Fibroblast of lung (primary cell): ENCODE results near the gene CBX1. TPM values are rescaled to one million over a fixed set of nuclear protein-coding genes. Genes with fewer than 3 reads are reported as not detected.

Experiments
- DNase-seq, 2 donors: peaks; one replicate each; pipeline versions ENCODE4 v3.0.0 to v3.0.0-alpha.2; 2010; ENCODE audit warnings: low read depth in 2 of 2
- H2AFZ ChIP-seq: 2 replicates; pipeline ENCODE4 v1.5.1; 2012; ENCODE audit warnings: low read length, control low read depth, inconsistent platforms
- H3K27ac ChIP-seq: 2 replicates; pipeline ENCODE4 v1.5.1; 2011; ENCODE audit warnings: low read length, control low read depth; ENCODE audit not compliant: insufficient read depth
- H3K27me3 ChIP-seq: 2 replicates; pipeline ENCODE4 v1.5.1; 2011; ENCODE audit warnings: mild to moderate bottlenecking, low read length; ENCODE audit not compliant: control insufficient read depth, insufficient read depth
- H3K36me3 ChIP-seq: 2 replicates; pipeline ENCODE4 v1.5.1; 2011; ENCODE audit warnings: low read length; ENCODE audit not compliant: control insufficient read depth, insufficient read depth
- H3K4me1 ChIP-seq: 2 replicates; pipeline ENCODE4 v1.5.1; 2011; ENCODE audit warnings: low read length; ENCODE audit not compliant: control insufficient read depth, insufficient read depth; ENCODE audit errors: extremely low read depth
- H3K4me2 ChIP-seq: 2 replicates; pipeline ENCODE4 v1.5.1; 2011; ENCODE audit warnings: low read length, control low read depth; ENCODE audit not compliant: insufficient read depth; ENCODE audit errors: extremely low read depth
- H3K4me3 ChIP-seq, 4 experiments: fragments of 200-600 bp in 1 of 4; sonication (generic) in 1 of 4; replicated peaks in 1 of 4; 2 replicates each; pipeline ENCODE4 v1.5.1; 2011 to 2016; ENCODE audit warnings: low read length in 4 of 4, low read depth in 3 of 4, mild to moderate bottlenecking in 3 of 4, control low read depth in 2 of 4, inconsistent platforms in 1 of 4, mixed read lengths in 1 of 4; ENCODE audit not compliant: insufficient read depth in 1 of 4; ENCODE audit errors: control extremely low read depth in 1 of 4
- H3K79me2 ChIP-seq: 2 replicates; pipeline ENCODE4 v1.5.1; 2012; ENCODE audit warnings: mild to moderate bottlenecking, low read length, inconsistent platforms; ENCODE audit not compliant: control insufficient read depth, insufficient read depth
- H3K9ac ChIP-seq: 2 replicates; pipeline ENCODE4 v1.5.1; 2011; ENCODE audit warnings: mild to moderate bottlenecking, low read length, control low read depth; ENCODE audit not compliant: insufficient read depth
- H3K9me3 ChIP-seq: 2 replicates; pipeline ENCODE4 v1.5.1; 2012; ENCODE audit warnings: low read depth, low read length; ENCODE audit not compliant: control insufficient read depth, insufficient read depth
- H4K20me1 ChIP-seq: 2 replicates; pipeline ENCODE4 v1.5.1; 2011; ENCODE audit warnings: low read length; ENCODE audit not compliant: control insufficient read depth, insufficient read depth; ENCODE audit errors: extremely low read depth
- EZH2 ChIP-seq: IDR thresholded peaks from 2 replicates; pipeline ENCODE4 v1.5.1; 2012; ENCODE audit warnings: low read length, control low read depth, mild to moderate bottlenecking; ENCODE audit errors: missing control alignments
- polyA plus RNA-seq, 2 donors: library from polyadenylated mRNA; depleted of rRNA in 1 of 2; stranded (reverse) in 1 of 2; unstranded in 1 of 2; fragments of >200 nt; gene quantifications; 2 replicates each; pipeline ENCODE4 v1.2.1, GENCODE V29; 2011 to 2012; ENCODE audit warnings: missing spikeins in 1 of 2
- total RNA-seq: library from RNA; depleted of rRNA; stranded (reverse); fragments of >200 nt; gene quantifications from 2 replicates; pipeline ENCODE4 v1.2.1, GENCODE V29; 2014
- TF ChIP-seq, protein P1 (sequence below), 2 donors: IDR thresholded peaks in 1 of 2; conservative IDR thresholded peaks in 1 of 2; 1 replicate in 1 of 2; 2 replicates in 1 of 2; pipeline ENCODE4 v1.5.1; 2011 to 2012; ENCODE audit warnings: low read length in 2 of 2, control low read depth in 1 of 2, inconsistent platforms in 1 of 2, low read depth in 1 of 2, mild to moderate bottlenecking in 1 of 2

CBX1 gene
- total and polyA plus RNA-seq, 2 donors (not counting 1 experiment from before 2014, with no cell fraction given): 50.4 to 64.8 TPM

GRCh38 chr17:48125829-48126531 lies 24.7 kb upstream of the CBX1 start:
- H2AFZ ChIP-seq: no peak overlapping the region
- no peaks in the 10 kb centered on the region for H3K27me3 ChIP-seq
- H3K4me1 ChIP-seq: no peaks in the 10 kb centered on the region
- H3K36me3 ChIP-seq: peaks cover 7% of the 10 kb centered on the region
- H3K4me3 ChIP-seq: no peak overlapping the region
- TF ChIP-seq EZH2: no peak
- TF ChIP-seq, protein P1, sequence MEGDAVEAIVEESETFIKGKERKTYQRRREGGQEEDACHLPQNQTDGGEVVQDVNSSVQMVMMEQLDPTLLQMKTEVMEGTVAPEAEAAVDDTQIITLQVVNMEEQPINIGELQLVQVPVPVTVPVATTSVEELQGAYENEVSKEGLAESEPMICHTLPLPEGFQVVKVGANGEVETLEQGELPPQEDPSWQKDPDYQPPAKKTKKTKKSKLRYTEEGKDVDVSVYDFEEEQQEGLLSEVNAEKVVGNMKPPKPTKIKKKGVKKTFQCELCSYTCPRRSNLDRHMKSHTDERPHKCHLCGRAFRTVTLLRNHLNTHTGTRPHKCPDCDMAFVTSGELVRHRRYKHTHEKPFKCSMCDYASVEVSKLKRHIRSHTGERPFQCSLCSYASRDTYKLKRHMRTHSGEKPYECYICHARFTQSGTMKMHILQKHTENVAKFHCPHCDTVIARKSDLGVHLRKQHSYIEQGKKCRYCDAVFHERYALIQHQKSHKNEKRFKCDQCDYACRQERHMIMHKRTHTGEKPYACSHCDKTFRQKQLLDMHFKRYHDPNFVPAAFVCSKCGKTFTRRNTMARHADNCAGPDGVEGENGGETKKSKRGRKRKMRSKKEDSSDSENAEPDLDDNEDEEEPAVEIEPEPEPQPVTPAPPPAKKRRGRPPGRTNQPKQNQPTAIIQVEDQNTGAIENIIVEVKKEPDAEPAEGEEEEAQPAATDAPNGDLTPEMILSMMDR (conservative IDR thresholded peaks at IDR 0.05 in 1 of 2, IDR thresholded peaks at IDR 0.05 in 1 of 2; ENCODE audit: low read depth in 1 of 2, low read length in 2 of 2): no peak
- DNase-seq: no peak
- H3K27ac ChIP-seq: no peak overlapping the region
- H3K4me2 ChIP-seq: no peak overlapping the region
- no peaks in the 10 kb centered on the region for H4K20me1 ChIP-seq
- H3K9ac ChIP-seq: no peak overlapping the region
- no peaks in the 10 kb centered on the region for H3K9me3 ChIP-seq
- H3K79me2 ChIP-seq: no peaks in the 10 kb centered on the region

DNA sequence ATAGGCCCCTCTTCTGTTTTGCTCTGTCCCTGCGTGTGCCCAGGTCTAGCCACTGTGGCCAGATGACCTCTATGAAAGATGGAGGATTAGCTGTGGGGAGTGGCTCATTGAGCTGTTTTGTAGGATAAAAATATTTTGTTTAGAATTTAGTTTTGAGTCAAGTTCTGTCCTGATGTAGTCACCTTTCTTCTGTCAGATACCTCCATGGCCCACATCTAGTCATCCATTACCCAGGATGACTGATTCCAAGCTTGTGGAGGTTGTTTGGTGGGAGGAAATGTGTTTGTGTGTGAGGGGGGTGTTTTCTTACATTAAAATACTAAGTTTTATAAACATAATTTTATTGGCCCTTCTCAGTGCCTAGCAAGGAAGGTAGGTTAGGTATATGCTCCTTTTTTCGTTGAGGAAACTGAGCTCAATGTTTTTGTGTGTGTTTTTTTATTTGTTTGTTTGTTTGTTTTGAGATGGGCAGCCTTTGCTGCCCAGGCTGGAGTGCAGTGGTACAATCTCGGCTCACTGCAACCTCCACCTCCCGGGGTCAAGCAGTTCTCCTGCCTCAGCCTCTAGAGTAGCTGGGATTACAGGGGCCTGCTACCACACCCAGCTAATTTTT lies 22.6 kb upstream of the CBX1 start:
- H3K79me2 ChIP-seq: no peaks in the 10 kb centered on the region
- H3K27me3 ChIP-seq: no peaks in the 10 kb centered on the region
- H3K4me1 ChIP-seq: no peaks in the 10 kb centered on the region
- H3K9ac ChIP-seq: no peak overlapping the region
- TF ChIP-seq, protein P1 (conservative IDR thresholded peaks at IDR 0.05 in 1 of 2, IDR thresholded peaks at IDR 0.05 in 1 of 2; ENCODE audit: low read depth in 1 of 2, low read length in 2 of 2): no peak
- H3K9me3 ChIP-seq: no peaks in the 10 kb centered on the region
- H2AFZ ChIP-seq: no peak overlapping the region
- no peaks in the 10 kb centered on the region for H4K20me1 ChIP-seq
- no peak for DNase-seq
- H3K27ac ChIP-seq: no peak overlapping the region
- peaks cover 8% of the 10 kb centered on the region for H3K36me3 ChIP-seq
- no peak overlapping the region for H3K4me3 ChIP-seq
- H3K4me2 ChIP-seq: no peak overlapping the region

- Histone ChIP-seq H3K36me3 (peaks cover 12% of the 10 kb centered on the region), H3K27me3 (no peaks in the 10 kb centered on the region), H3K4me3 (no peak overlapping the region), H3K27ac (no peak overlapping the region), H2AFZ (no peak overlapping the region), H3K79me2 (no peaks in the 10 kb centered on the region), H3K9ac (no peak overlapping the region), H3K4me2 (no peak overlapping the region), H4K20me1 (no peaks in the 10 kb centered on the region), H3K9me3 (no peaks in the 10 kb centered on the region), H3K4me1 (no peaks in the 10 kb centered on the region)
- no peak for DNase-seq
- no peak for TF ChIP-seq EZH2
- TF ChIP-seq, protein P1 (conservative IDR thresholded peaks at IDR 0.05 in 1 of 2, IDR thresholded peaks at IDR 0.05 in 1 of 2; ENCODE audit: low read depth in 1 of 2, low read length in 2 of 2): no peak
These were observed 21.8 kb upstream of the CBX1 start for GRCh38 chr17:48123111-48123510.
